Suprapubic skin (tissue), 4 donors: ENCODE data around the gene EXD3.

Source experiments
- CTCF ChIP-seq, 2 donors: fragments of 200-600 bp in 1 of 2; fragments of 450-650 bp in 1 of 2; sonication (generic) in 1 of 2; IDR thresholded peaks; one replicate each; pipeline ENCODE4 v1.5.1; 2016 to 2019; ENCODE audit warnings: antibody characterized with exemption in 2 of 2, mild to moderate bottlenecking in 1 of 2, moderate library complexity in 1 of 2
- EP300 ChIP-seq: sonication (generic); formaldehyde crosslinking; IDR thresholded peaks from one replicate; pipeline ENCODE4 v1.6.1; 2017; ENCODE audit warnings: antibody characterized with exemption
- POLR2A ChIP-seq, 2 donors: fragments of 450-650 bp; IDR thresholded peaks; one replicate each; pipeline ENCODE4 v1.6.1; 2017; ENCODE audit warnings: antibody characterized with exemption in 2 of 2, mild to moderate bottlenecking in 2 of 2, moderate library complexity in 2 of 2
- POLR2AphosphoS5 ChIP-seq, 3 donors: sonication (generic); formaldehyde crosslinking; IDR thresholded peaks; one replicate each; pipeline ENCODE4 v1.6.1; 2017; ENCODE audit warnings: antibody characterized with exemption in 3 of 3

GRCh38 chr9:137449081-137449844, 26.3 kb upstream of the EXD3 start:
- no peak for TF ChIP-seq POLR2AphosphoS5 (IDR thresholded peaks at IDR 0.05)
- TF ChIP-seq CTCF (IDR thresholded peaks at IDR 0.05), result no peak
- no peak for TF ChIP-seq EP300
- TF ChIP-seq POLR2A (IDR thresholded peaks at IDR 0.05), result no peak
